ENCODE measurements around the gene ADCY7.
A peak's percentile ranks its signal among the peaks of the same experiment; 100 is the strongest.
"Not testable (repeated sequence)": the region's sequence is repeated elsewhere in the genome, so short reads cannot be mapped to it uniquely, and the experiment has no call there.

The ADCY7 gene

DNA sequence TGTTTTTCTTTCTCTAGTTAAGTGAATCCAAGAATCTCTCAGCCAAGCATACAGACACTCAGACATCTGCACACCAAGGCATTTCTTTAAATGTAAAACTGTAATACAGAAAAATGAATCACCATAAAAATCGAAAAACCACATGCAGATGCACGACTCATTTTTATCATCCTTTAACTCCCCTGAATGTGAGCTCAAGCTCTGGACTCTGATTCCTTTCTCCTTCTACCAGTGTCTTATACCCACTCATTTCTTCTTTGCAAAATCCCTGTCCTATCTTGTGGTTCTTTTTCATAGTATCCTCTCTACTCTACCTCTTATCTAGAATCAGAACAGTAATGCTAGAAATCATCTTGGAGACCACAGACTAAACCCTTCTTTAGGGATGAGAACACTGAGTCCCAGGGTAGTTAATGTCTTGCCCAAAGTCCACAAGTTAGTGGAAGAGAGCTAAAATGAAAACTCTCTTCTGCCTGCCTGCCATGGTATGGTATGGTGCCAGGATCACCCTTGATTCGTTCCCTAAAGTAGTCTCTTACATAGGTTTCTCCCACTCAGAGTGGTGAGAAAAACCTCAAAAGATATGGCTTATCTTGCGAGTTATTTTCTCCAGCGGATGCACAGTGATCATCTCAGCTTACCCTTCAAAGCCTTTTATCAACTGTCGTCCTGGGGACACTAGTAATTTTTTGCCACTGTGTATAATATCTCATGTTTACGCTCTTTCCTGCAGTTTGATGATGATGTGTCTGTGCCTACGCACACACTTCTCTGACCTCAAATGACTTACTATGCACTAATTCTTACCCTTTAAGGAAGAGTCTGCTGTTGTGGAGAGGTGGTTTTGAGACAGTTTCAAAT, 72.2 kb downstream of the ADCY7 start:
- TF ChIP-seq, protein P1, sequence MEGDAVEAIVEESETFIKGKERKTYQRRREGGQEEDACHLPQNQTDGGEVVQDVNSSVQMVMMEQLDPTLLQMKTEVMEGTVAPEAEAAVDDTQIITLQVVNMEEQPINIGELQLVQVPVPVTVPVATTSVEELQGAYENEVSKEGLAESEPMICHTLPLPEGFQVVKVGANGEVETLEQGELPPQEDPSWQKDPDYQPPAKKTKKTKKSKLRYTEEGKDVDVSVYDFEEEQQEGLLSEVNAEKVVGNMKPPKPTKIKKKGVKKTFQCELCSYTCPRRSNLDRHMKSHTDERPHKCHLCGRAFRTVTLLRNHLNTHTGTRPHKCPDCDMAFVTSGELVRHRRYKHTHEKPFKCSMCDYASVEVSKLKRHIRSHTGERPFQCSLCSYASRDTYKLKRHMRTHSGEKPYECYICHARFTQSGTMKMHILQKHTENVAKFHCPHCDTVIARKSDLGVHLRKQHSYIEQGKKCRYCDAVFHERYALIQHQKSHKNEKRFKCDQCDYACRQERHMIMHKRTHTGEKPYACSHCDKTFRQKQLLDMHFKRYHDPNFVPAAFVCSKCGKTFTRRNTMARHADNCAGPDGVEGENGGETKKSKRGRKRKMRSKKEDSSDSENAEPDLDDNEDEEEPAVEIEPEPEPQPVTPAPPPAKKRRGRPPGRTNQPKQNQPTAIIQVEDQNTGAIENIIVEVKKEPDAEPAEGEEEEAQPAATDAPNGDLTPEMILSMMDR (conservative IDR thresholded peaks at IDR 0.05): no peak
- no peak for TF ChIP-seq ZFX (IDR thresholded peaks at IDR 0.05)
- no peak overlapping the region for H3K27ac ChIP-seq

DNA sequence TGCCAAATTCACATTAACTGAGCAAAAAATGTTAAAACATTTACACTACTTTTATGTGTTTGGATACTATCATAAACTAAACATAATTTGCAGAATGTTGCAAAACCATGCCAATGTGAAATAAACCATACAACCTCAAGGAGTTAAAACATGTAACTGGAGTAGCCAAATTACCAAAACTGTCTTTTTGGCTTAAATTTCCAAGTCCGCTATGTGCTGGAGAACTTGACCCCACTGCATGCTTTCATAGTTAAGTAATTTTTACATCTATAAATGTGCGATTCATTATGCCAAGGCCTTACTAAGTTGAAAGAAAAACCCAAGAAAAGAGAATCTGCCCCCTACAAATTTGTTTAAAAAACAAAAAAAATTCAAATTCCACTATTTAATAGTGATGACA, 74.2 kb downstream of the ADCY7 start:
- TF ChIP-seq ZFX (IDR thresholded peaks at IDR 0.05): no peak
- TF ChIP-seq, protein P1 (conservative IDR thresholded peaks at IDR 0.05): no peak
- H3K27ac ChIP-seq: no peak overlapping the region

DNA sequence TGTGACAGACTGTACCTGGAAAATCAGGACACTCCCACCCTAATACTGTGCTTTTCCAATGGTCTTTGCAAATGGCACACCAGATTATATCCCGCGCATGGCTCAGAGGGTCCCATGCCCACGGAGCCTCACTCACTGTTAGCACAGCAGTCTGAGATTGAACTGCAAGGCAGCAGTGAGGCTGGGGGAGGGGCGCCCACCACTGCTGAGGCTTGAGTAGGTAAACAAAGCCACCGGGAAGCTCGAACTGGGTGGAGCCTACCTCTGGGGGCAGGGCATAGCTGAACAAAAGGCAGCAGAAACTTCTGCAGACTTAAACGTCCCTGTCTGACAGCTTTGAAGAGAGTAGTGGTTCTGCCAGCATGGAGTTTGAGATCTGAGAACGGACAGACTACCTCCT, 77.2 kb downstream of the ADCY7 start:
- not testable (repeated sequence) for H3K27ac ChIP-seq

DNA sequence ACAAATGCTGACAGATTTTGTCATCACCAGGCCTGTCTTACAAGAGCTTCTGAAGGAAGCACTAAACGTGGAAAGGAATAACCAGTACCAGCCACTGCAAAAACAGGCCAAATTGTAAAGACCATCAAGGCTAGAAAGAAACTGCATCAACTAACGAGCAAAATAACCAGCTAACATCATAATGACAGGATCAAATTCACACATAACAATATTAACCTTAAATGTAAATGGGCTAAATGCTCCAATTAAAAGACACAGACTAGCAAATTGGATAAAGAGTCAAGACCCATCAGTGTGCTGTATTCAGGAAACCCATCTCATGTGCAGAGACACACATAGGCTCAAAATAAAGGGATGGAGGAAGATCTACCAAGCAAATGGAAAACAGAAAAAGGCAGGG, 78.9 kb downstream of the ADCY7 start:
- not testable (repeated sequence) for H3K27ac ChIP-seq

DNA sequence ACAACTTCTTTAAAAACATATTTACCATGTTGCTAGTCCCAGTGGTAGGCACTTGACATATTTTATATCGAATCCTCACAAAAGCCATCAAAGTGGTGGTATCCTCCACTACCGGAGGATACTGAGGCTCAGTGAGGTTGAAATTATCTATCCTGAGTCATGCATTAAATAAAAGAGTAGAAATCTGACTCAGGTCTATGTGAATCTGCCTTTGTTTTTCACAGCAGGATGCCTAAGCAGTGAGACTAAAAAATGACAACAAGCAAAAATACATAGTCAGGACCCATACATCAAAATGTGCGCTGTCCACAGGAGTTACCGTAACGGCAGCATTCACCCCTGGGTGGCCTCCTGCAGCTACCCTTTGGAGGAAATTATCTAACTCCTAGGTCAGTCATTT, 84.8 kb downstream of the ADCY7 start:
- H3K27ac ChIP-seq: no peak overlapping the region
- TF ChIP-seq, protein P1 (conservative IDR thresholded peaks at IDR 0.05): no peak
- no peak for TF ChIP-seq ZFX (IDR thresholded peaks at IDR 0.05)

DNA sequence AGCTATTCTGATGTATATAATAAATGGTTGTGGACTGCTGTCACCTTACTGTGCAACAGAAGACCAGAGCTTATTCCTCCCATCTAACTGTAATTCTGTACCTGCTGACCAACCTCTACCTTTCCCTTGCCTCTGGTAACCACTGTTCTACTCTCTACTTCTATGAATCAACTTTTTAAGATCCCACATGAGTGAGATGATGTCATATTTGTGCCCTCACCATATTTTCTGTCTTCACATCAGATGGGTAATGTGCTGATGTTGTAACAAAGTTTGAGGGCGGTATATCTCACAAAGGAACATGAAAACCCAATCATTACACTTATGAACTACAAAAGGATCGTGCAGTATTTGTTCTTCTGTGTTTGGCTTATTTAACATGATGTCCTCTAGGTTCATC, 85.6 kb downstream of the ADCY7 start:
- TF ChIP-seq, protein P1 (conservative IDR thresholded peaks at IDR 0.05): no peak
- no peak for TF ChIP-seq ZFX (IDR thresholded peaks at IDR 0.05)

DNA sequence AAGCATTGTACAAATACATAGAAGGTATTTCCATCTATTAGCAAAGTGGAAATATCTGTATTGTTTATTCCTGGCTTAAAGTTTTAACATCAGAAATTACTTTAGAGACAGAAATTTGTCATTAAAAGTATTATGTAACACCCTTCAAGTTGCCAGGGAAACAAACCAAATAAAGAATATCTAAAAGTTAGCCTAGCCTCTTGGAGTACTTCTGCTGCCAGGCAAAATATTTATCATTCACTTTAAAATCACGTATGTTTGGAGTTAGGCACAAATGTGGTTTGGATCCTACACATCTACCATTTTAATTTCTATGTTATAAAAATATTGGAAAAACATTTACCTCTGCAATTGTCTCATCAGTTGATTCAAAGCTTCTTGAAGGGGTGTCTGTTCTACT, 87.7 kb downstream of the ADCY7 start:
- TF ChIP-seq, protein P1 (conservative IDR thresholded peaks at IDR 0.05): no peak
- no peak for TF ChIP-seq ZFX (IDR thresholded peaks at IDR 0.05)
- H3K27ac ChIP-seq: no peak overlapping the region

More for the DNA sequence above, 85.6 kb downstream of the ADCY7 start:
- no peak overlapping the region for H3K27ac ChIP-seq

DNA sequence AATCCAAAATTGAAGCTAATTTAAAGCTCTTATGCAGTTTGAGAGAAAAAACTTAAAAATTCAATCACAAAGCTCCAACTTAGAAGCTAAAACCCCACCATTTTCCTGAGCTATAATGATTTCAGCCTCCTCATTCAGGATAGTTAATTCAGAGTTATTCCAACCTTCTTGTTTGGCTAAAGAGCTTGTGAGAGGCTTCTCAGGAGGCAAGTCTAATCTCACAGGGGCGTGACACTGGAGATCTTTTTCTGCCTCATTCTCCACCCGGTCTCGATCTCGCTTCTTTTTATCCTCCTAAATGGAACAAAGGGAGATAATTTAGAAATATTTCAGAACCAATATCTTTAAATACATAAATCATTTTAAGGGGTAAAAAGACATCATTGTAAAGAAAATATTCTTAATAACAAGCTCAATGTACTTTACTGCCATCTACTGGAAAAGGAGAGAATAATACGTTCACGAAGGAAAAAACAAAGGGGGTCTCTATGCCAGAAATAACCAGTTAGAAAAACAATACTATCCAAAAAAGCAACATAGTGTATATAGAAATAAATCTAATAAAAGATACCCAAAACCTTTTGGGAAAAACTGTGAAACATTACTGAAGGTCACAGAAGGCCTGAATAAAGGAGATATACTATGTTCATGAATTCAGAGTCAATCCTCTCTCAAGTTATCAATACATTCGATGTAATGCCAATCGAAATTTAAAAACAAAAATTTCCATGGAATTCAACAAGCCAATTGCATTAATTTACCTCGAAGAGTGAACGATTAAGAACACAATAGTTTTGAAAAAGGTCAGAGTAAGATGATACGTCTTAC, 88.5 kb downstream of the ADCY7 start:
- TF ChIP-seq, protein P1 (conservative IDR thresholded peaks at IDR 0.05): peak; percentile 82
- no peak for TF ChIP-seq ZFX (IDR thresholded peaks at IDR 0.05)
- H3K27ac ChIP-seq: no peak overlapping the region

Measured in C4-2B (cell line).